ENCODE data around the gene RHOV. TPM values are rescaled to one million over a fixed set of nuclear protein-coding genes. Genes with fewer than 3 reads are reported as not detected.

The RHOV gene
- total RNA-seq, 2 donors from 2014 or later = 0.24 to 0.45 TPM

DNA sequence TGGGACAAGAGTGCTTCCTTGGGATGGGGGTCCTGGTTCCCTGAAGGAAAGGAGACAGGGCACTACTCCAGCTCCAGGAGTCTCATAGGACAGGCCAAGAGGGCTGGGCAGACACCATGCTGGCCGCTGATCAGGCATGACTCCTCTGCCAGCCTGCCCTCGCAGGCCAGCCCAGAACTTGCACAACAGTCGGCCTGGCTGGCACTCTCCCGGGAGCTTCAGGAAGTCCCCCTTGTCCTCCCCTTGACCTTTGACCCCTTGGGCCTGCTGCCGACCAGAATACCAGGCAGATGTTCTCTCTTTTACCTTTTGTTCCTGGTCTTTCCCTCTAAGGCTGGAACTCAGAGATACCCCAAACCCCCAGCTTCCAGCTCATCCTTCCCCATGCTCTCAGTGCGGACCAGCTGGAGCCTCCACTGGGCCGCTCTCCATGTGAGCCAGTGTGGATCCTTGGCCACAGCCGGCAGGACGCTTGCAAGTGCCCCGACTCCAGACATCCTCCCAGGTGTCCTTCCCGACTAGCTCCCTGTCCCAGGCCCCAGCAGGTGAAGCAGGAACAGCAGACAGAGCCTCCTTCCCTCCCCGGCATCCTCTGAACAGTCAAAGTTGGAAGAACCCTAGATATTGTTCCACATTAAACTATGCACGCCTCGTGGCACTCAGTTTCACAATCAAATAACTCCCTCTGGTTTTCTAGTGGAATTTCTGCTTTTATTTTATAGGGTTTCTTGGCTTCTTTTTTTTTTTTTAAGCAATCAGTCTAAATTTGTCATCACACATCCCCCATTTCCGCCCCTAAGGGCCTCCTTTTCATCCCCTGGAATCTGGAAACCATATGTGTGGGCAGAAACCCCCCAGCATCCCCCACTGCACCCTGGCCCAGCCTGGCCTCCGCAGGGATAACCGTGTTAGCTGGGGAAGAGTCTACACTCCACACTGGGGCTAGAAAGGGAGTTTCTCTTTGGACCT is 35.9 kb upstream of the RHOV start:
- H3K27me3 Mint-ChIP-seq = no peaks in the 10 kb centered on the region
- no peaks in the 10 kb centered on the region for H3K4me1 Mint-ChIP-seq
- no peak overlapping the region for H3K4me3 Mint-ChIP-seq
- H3K9me3 Mint-ChIP-seq = no peaks in the 10 kb centered on the region
- no peaks in the 10 kb centered on the region for H3K36me3 Mint-ChIP-seq (ENCODE audit: low read depth)
- no peak overlapping the region for H3K27ac Mint-ChIP-seq
- ATAC-seq (replicated peaks) = no peak

- peak overlapping the region; percentile 77 for H3K4me3 Mint-ChIP-seq
- no peak overlapping the region for H3K27ac Mint-ChIP-seq
- H3K9me3 Mint-ChIP-seq = no peaks in the 10 kb centered on the region
- H3K36me3 Mint-ChIP-seq (ENCODE audit: low read depth) = peaks cover 10% of the 10 kb centered on the region
- H3K27me3 Mint-ChIP-seq = no peaks in the 10 kb centered on the region
- ATAC-seq (replicated peaks) = no peak
- H3K4me1 Mint-ChIP-seq = no peaks in the 10 kb centered on the region
Observed at GRCh38 chr15:40908095-40908494, 34.1 kb upstream of the RHOV start.

GRCh38 chr15:40906991-40907802 is 33.2 kb upstream of the RHOV start:
- H3K27ac Mint-ChIP-seq = peak overlapping the region; percentile 77
- no peaks in the 10 kb centered on the region for H3K27me3 Mint-ChIP-seq
- peak; percentile 50 for ATAC-seq (replicated peaks)
- H3K36me3 Mint-ChIP-seq (ENCODE audit: low read depth) = peaks cover 15% of the 10 kb centered on the region
- no peaks in the 10 kb centered on the region for H3K4me1 Mint-ChIP-seq
- H3K4me3 Mint-ChIP-seq = peak overlapping the region; percentile 77
- H3K9me3 Mint-ChIP-seq = no peaks in the 10 kb centered on the region

GRCh38 chr15:40906091-40906990 is 32.3 kb upstream of the RHOV start:
- Mint-ChIP-seq H3K27me3 (no peaks in the 10 kb centered on the region), H3K27ac (peak overlapping the region; percentile 77)
- ATAC-seq (replicated peaks) = peak; percentile 87

DNA sequence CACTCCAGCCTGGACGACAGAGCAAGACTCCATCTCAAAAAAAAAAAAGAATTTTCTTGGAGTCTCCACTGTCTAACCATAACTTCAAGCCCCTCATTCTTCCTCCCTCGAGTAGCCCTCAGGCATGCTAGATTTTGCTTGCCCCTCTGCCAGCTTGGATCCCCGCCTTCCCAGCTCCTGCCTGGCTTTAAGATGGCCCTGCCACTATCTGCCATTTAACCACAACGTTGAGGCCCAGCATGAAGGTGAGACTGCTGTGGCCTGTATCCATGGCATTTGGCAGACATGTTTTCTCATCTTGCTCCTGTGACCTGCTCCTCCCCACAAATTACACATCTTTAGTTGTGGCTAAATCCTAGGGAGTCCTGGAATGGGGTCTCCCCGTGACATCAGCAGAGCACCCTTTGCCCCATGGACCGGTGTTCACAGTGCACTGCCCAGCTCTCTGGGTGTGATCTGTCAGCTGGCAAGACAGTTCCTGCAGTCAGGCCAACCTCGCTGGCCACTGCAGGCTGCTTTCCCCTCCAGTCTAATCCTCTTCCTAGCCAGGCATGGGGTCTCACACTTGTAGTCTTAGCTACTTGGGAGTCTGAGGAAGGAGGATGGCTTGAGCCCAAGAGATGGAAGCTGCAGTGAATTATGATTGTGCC is 30.6 kb upstream of the RHOV start:
- H3K9me3 Mint-ChIP-seq = no peaks in the 10 kb centered on the region
- ATAC-seq (replicated peaks) = no peak
- no peaks in the 10 kb centered on the region for H3K4me1 Mint-ChIP-seq
- no peaks in the 10 kb centered on the region for H3K27me3 Mint-ChIP-seq
- H3K27ac Mint-ChIP-seq = no peak overlapping the region
- H3K4me3 Mint-ChIP-seq = no peak overlapping the region
- peaks cover 34% of the 10 kb centered on the region for H3K36me3 Mint-ChIP-seq (ENCODE audit: low read depth)

More at GRCh38 chr15:40906091-40906990, 32.3 kb upstream of the RHOV start:
- Mint-ChIP-seq H3K36me3 (ENCODE audit: low read depth) (peaks cover 18% of the 10 kb centered on the region), H3K9me3 (no peaks in the 10 kb centered on the region), H3K4me3 (peak overlapping the region; percentile 77), H3K4me1 (no peaks in the 10 kb centered on the region)

DNA sequence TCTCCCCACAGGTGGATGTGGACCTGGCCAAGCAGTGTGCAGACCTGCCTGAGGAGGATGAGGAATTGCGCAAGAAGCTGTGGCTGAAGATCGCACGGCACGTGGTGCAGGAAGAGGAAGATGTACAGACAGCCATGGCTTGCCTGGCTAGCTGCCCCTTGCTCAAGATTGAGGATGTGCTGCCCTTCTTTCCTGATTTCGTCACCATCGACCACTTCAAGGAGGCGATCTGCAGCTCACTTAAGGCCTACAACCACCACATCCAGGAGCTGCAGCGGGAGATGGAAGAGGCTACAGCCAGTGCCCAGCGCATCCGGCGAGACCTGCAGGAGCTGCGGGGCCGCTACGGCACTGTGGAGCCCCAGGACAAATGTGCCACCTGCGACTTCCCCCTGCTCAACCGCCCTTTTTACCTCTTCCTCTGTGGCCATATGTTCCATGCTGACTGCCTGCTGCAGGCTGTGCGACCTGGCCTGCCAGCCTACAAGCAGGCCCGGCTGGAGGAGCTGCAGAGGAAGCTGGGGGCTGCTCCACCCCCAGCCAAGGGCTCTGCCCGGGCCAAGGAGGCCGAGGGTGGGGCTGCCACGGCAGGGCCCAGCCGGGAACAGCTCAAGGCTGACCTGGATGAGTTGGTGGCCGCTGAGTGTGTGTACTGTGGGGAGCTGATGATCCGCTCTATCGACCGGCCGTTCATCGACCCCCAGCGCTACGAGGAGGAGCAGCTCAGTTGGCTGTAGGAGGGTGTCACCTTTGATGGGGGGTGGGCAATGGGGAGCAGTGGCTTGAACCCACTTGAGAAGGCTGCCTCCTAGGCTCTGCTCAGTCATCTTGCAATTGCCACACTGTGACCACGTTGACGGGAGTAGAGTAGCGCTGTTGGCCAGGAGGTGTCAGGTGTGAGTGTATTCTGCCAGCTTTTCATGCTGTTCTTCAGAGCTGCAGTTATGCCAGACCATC is 28.8 kb upstream of the RHOV start:
- Mint-ChIP-seq H3K36me3 (ENCODE audit: low read depth) (peaks cover 52% of the 10 kb centered on the region), H3K4me1 (no peaks in the 10 kb centered on the region), H3K4me3 (no peak overlapping the region), H3K9me3 (no peaks in the 10 kb centered on the region), H3K27ac (no peak overlapping the region), H3K27me3 (no peaks in the 10 kb centered on the region)
- ATAC-seq (replicated peaks) = no peak

GRCh38 chr15:40901053-40901443 is 27.0 kb upstream of the RHOV start:
- Mint-ChIP-seq H3K4me1 (no peaks in the 10 kb centered on the region), H3K4me3 (no peak overlapping the region), H3K36me3 (ENCODE audit: low read depth) (peaks cover 71% of the 10 kb centered on the region), H3K27ac (no peak overlapping the region), H3K27me3 (no peaks in the 10 kb centered on the region), H3K9me3 (no peaks in the 10 kb centered on the region)
- ATAC-seq (replicated peaks) = no peak

GRCh38 chr15:40900256-40901052 is 26.4 kb upstream of the RHOV start:
- no peak overlapping the region for H3K27ac Mint-ChIP-seq
- peaks cover 74% of the 10 kb centered on the region for H3K36me3 Mint-ChIP-seq (ENCODE audit: low read depth)
- H3K4me3 Mint-ChIP-seq = no peak overlapping the region
- ATAC-seq (replicated peaks) = no peak
- no peaks in the 10 kb centered on the region for H3K27me3 Mint-ChIP-seq
- H3K4me1 Mint-ChIP-seq = peaks cover 1% of the 10 kb centered on the region
- no peaks in the 10 kb centered on the region for H3K9me3 Mint-ChIP-seq

DNA sequence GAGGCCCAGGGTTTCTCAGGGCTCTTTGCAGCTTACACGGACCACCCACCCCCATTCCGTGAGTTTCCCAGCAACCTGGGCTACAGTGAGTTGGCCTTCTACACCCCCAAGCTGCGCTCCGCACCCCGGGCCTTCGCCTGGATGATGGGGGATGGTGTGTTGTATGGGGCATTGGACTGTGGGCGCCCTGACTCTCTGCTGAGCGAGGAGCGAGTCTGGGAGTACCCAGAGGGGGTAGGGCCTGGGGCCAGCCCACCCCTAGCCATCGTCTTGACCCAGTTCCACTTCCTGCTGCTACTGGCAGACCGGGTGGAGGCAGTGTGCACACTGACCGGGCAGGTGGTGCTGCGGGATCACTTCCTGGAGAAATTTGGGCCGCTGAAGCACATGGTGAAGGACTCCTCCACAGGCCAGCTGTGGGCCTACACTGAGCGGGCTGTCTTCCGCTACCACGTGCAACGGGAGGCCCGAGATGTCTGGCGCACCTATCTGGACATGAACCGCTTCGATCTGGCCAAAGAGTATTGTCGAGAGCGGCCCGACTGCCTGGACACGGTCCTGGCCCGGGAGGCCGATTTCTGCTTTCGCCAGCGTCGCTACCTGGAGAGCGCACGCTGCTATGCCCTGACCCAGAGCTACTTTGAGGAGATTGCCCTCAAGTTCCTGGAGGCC is 25.6 kb upstream of the RHOV start:
- no peak for ATAC-seq (replicated peaks)
- H3K4me3 Mint-ChIP-seq = no peak overlapping the region
- H3K9me3 Mint-ChIP-seq = no peaks in the 10 kb centered on the region
- no peak overlapping the region for H3K27ac Mint-ChIP-seq
- H3K36me3 Mint-ChIP-seq (ENCODE audit: low read depth) = peaks cover 80% of the 10 kb centered on the region
- peaks cover 9% of the 10 kb centered on the region for H3K4me1 Mint-ChIP-seq
- no peaks in the 10 kb centered on the region for H3K27me3 Mint-ChIP-seq

- Mint-ChIP-seq H3K36me3 (ENCODE audit: low read depth) (peaks cover 47% of the 10 kb centered on the region), H3K27ac (peak overlapping the region; percentile 94), H3K4me3 (peak overlapping the region; percentile 94), H3K27me3 (no peaks in the 10 kb centered on the region), H3K4me1 (peaks cover 13% of the 10 kb centered on the region), H3K9me3 (no peaks in the 10 kb centered on the region)
- ATAC-seq (replicated peaks) = peak; percentile 40
Observed at GRCh38 chr15:40894681-40895448, 20.8 kb upstream of the RHOV start.

Measured in activated T-helper 17 cell treated with anti-CD3 and anti-CD28 coated beads, Interleukin-2, amount 50 U/mL, for 72 hours (primary cell).